PFSK-1 (cell line): ENCODE measurements around the gene ST8SIA1.

Experiments used
- FOXP2 ChIP-seq: optimal IDR thresholded peaks from 2 replicates; pipeline ENCODE3; 2011; ENCODE audit warnings: borderline replicate concordance, control low read depth, inconsistent platforms; ENCODE audit not compliant: insufficient read depth; ENCODE audit errors: extremely low read length, extremely low read depth
- POLR2AphosphoS5 ChIP-seq: IDR thresholded peaks from 2 replicates; pipeline ENCODE4 v1.6.1; 2012; ENCODE audit warnings: low read depth, mild to moderate bottlenecking, control low read depth, low read length, moderate library complexity
- REST ChIP-seq, 2 experiments: IDR thresholded peaks; 2 replicates each; pipeline versions ENCODE4 v1.6.1 to v1.8.0; 2011 to 2012; ENCODE audit warnings: low read depth in 2 of 2, low read length in 2 of 2, control low read depth in 1 of 2, inconsistent platforms in 1 of 2, mild to moderate bottlenecking in 1 of 2, moderate library complexity in 1 of 2; ENCODE audit not compliant: insufficient read depth in 1 of 2
- SIN3A ChIP-seq: IDR thresholded peaks from 2 replicates; pipeline ENCODE4 v1.6.1; 2012; ENCODE audit warnings: mild to moderate bottlenecking, low read length, moderate library complexity, borderline replicate concordance; ENCODE audit not compliant: insufficient read depth
- TAF1 ChIP-seq: IDR thresholded peaks from 2 replicates; pipeline ENCODE4 v1.6.1; 2012; ENCODE audit warnings: low read length, control low read depth, borderline replicate concordance; ENCODE audit not compliant: insufficient read depth

ST8SIA1 gene

GRCh38 chr12:22312336-22312735, 22.2 kb downstream of the ST8SIA1 start:
- TF ChIP-seq SIN3A (no peak), POLR2AphosphoS5 (no peak), TAF1 (no peak), REST (IDR thresholded peaks at IDR 0.05; ENCODE audit: insufficient read depth in 1 of 2, low read depth in 2 of 2, low read length in 2 of 2) (no peak), FOXP2 (no peak)

GRCh38 chr12:22310709-22311108, 23.8 kb downstream of the ST8SIA1 start:
- TF ChIP-seq POLR2AphosphoS5, result no peak
- TF ChIP-seq REST (IDR thresholded peaks at IDR 0.05; ENCODE audit: insufficient read depth in 1 of 2, low read depth in 2 of 2, low read length in 2 of 2), result no peak
- TF ChIP-seq FOXP2, result no peak
- TF ChIP-seq TAF1, result no peak
- no peak for TF ChIP-seq SIN3A

- TF ChIP-seq SIN3A (no peak), TAF1 (no peak), REST (IDR thresholded peaks at IDR 0.05; ENCODE audit: insufficient read depth in 1 of 2, low read depth in 2 of 2, low read length in 2 of 2) (no peak), FOXP2 (no peak), POLR2AphosphoS5 (no peak)
Measured at GRCh38 chr12:22310275-22310674, 24.2 kb downstream of the ST8SIA1 start.

GRCh38 chr12:22307811-22308210, 26.7 kb downstream of the ST8SIA1 start:
- TF ChIP-seq SIN3A (no peak), REST (IDR thresholded peaks at IDR 0.05; ENCODE audit: insufficient read depth in 1 of 2, low read depth in 2 of 2, low read length in 2 of 2) (no peak), FOXP2 (no peak)

- TF ChIP-seq SIN3A (no peak), REST (IDR thresholded peaks at IDR 0.05; ENCODE audit: insufficient read depth in 1 of 2, low read depth in 2 of 2, low read length in 2 of 2) (no peak), FOXP2 (no peak), POLR2AphosphoS5 (no peak), TAF1 (no peak)
Measured at GRCh38 chr12:22306311-22306710, 28.2 kb downstream of the ST8SIA1 start.
